Measurements from ENCODE around the gene FHAD1. TPM values are rescaled to one million over a fixed set of nuclear protein-coding genes. Genes with fewer than 3 reads are reported as not detected.

Gene FHAD1
- total RNA-seq, 1 donor from 2014 or later = 0.21 TPM

DNA sequence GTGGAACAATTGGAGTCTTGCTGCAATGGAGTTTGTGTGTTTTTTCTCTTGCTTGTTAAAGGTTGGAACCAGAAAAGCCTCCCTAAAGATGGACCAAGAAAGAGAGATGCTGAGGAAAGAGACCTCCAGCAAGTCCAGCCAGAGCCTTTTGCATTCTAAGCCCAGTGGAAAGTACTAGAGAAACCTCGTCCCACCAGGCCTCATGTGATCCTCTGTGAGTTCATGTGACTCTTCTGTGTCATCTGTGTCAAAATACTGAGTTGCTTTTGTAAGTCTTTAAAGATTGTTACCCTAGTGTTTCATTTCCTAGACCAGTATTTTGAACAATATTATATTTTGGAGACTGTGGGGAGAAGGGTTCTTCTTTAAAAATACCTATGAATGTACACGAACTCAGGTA, 150.2 kb downstream of the FHAD1 start:
- H3K4me3 ChIP-seq (ENCODE audit: low read depth, low read length) = no peak overlapping the region
- DNase-seq (ENCODE audit: low read depth) = no peak
- no peaks in the 10 kb centered on the region for H3K27me3 ChIP-seq (ENCODE audit: control insufficient read depth, insufficient read depth, low read length)
- TF ChIP-seq, protein P1, sequence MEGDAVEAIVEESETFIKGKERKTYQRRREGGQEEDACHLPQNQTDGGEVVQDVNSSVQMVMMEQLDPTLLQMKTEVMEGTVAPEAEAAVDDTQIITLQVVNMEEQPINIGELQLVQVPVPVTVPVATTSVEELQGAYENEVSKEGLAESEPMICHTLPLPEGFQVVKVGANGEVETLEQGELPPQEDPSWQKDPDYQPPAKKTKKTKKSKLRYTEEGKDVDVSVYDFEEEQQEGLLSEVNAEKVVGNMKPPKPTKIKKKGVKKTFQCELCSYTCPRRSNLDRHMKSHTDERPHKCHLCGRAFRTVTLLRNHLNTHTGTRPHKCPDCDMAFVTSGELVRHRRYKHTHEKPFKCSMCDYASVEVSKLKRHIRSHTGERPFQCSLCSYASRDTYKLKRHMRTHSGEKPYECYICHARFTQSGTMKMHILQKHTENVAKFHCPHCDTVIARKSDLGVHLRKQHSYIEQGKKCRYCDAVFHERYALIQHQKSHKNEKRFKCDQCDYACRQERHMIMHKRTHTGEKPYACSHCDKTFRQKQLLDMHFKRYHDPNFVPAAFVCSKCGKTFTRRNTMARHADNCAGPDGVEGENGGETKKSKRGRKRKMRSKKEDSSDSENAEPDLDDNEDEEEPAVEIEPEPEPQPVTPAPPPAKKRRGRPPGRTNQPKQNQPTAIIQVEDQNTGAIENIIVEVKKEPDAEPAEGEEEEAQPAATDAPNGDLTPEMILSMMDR (IDR thresholded peaks at IDR 0.05; ENCODE audit: insufficient read depth, low read length, poor library complexity, severe bottlenecking) = no peak
- H3K36me3 ChIP-seq (ENCODE audit: control insufficient read depth, insufficient read depth, low read length) = no peaks in the 10 kb centered on the region

DNA sequence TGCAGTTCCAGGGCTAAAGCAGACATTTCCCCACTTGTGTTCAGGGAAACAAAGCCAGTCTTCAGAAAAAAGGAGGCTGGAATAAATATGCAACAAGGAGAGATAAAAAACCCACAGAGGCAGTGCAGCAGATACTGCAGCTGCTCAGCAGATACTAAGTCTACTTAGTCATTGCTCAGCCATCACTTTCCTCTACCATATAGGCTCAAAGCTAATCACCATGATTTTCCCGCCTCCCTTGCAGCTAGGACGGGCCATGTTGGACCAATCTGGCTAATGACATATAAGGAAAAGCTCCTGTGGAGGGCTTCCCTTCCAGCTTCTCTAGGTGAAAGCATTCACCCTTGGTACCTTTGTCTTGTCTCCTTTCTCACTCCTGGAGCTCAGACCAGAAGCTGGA, 152.7 kb downstream of the FHAD1 start:
- Histone ChIP-seq H3K27me3 (ENCODE audit: control insufficient read depth, insufficient read depth, low read length) (no peaks in the 10 kb centered on the region), H3K4me3 (ENCODE audit: low read depth, low read length) (no peak overlapping the region), H3K36me3 (ENCODE audit: control insufficient read depth, insufficient read depth, low read length) (no peaks in the 10 kb centered on the region)
- TF ChIP-seq, protein P1 (IDR thresholded peaks at IDR 0.05; ENCODE audit: insufficient read depth, low read length, poor library complexity, severe bottlenecking) = no peak
- no peak for DNase-seq (ENCODE audit: low read depth)

DNA sequence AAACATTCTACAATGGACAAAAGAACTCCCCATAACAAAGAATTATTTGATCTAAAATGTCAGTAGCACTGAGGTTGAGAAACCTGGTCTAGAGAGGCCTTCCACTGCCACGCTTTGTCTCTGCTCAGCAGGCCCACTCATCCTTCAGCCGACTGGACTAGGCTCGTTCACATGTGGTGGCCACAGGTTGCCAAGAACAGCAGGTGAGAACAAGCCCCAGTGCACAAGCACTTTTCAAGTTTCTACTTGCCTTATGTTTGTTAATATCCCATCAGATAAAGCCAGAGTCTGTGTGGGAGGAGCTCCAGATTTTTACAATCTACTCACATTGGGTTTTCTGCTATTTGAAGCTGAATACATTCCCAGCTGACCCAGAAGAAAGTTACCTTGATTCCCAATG, 153.6 kb downstream of the FHAD1 start:
- Histone ChIP-seq H3K4me3 (ENCODE audit: low read depth, low read length) (no peak overlapping the region), H3K27me3 (ENCODE audit: control insufficient read depth, insufficient read depth, low read length) (no peaks in the 10 kb centered on the region), H3K36me3 (ENCODE audit: control insufficient read depth, insufficient read depth, low read length) (no peaks in the 10 kb centered on the region)
- TF ChIP-seq, protein P1 (IDR thresholded peaks at IDR 0.05; ENCODE audit: insufficient read depth, low read length, poor library complexity, severe bottlenecking) = no peak
- DNase-seq (ENCODE audit: low read depth) = no peak

DNA sequence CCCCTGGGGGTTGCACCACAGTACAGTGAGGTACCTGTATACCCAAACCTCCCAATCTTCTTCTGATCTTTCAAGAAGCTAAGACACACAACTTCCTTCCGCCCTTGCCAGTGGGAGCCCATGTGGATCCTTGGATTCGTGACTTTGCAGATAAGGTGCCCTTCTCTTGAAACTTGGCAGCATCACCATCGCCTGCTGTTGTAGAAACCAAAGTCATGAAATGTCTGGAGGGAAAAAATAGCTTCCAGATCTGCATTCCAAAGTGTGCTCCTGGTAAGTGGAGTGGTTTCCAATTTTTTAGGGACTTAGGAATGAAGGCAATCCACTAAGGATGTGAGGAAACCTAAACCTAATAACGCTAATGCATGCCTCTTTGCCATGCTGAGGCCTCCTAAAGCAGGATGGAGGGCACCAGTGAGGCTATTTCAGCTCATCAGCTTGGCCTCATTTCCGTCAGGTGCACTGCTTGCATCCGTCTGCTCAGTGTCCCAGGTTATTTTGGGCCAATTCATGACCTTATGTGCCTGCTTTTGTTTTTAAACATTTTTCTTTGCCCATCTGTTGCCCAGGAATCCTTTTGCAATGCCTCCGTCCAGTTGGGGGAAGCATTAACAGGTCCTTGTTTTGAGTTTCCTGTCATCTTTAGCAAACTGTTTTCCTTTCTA, 154.5 kb downstream of the FHAD1 start:
- H3K4me3 ChIP-seq (ENCODE audit: low read depth, low read length) = no peak overlapping the region
- no peak for DNase-seq (ENCODE audit: low read depth)
- H3K36me3 ChIP-seq (ENCODE audit: control insufficient read depth, insufficient read depth, low read length) = no peaks in the 10 kb centered on the region
- H3K27me3 ChIP-seq (ENCODE audit: control insufficient read depth, insufficient read depth, low read length) = no peaks in the 10 kb centered on the region
- TF ChIP-seq, protein P1 (IDR thresholded peaks at IDR 0.05; ENCODE audit: insufficient read depth, low read length, poor library complexity, severe bottlenecking) = no peak

DNA sequence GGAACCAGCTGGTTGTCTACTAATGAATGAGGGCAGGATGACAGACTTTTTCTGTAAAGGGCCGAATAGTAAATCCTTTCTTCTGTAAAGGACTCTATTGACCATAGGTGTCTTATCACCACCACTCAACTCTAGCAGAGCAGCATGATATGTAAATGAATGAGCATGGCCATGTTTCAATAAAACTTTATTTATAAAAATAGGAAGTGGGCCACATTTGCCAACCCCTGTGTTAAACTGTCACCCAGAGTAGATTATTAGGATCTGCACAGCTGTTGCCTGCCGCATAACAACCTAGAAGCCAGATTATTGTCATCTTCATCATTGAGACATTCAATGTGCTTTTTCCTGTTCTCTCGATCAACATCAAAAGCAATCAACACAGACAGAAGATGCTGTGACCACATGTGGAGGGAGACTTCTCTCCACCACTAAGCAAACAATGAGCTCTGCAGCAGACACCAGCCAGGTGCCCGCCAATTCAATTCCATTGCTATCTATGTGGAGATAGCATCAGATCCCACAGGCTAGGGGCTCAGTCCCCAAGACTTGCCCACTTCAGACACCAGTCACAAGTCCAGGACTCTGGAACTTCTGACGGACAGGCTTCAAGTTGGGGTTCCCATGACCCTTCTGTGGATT, 155.9 kb downstream of the FHAD1 start:
- no peak overlapping the region for H3K4me3 ChIP-seq (ENCODE audit: low read depth, low read length)
- TF ChIP-seq, protein P1 (IDR thresholded peaks at IDR 0.05; ENCODE audit: insufficient read depth, low read length, poor library complexity, severe bottlenecking) = no peak
- no peaks in the 10 kb centered on the region for H3K36me3 ChIP-seq (ENCODE audit: control insufficient read depth, insufficient read depth, low read length)
- DNase-seq (ENCODE audit: low read depth) = no peak
- no peaks in the 10 kb centered on the region for H3K27me3 ChIP-seq (ENCODE audit: control insufficient read depth, insufficient read depth, low read length)
